ENCODE results near the gene RET. TPM values are rescaled to one million over a fixed set of nuclear protein-coding genes. Genes with fewer than 3 reads are reported as not detected.

The RET gene
- total and polyA plus RNA-seq, 2 of the 13 experiments (the other 11 are each of a cell fraction or from before 2014, with no cell fraction given): 0.02 TPM; not detected in 1

DNA sequence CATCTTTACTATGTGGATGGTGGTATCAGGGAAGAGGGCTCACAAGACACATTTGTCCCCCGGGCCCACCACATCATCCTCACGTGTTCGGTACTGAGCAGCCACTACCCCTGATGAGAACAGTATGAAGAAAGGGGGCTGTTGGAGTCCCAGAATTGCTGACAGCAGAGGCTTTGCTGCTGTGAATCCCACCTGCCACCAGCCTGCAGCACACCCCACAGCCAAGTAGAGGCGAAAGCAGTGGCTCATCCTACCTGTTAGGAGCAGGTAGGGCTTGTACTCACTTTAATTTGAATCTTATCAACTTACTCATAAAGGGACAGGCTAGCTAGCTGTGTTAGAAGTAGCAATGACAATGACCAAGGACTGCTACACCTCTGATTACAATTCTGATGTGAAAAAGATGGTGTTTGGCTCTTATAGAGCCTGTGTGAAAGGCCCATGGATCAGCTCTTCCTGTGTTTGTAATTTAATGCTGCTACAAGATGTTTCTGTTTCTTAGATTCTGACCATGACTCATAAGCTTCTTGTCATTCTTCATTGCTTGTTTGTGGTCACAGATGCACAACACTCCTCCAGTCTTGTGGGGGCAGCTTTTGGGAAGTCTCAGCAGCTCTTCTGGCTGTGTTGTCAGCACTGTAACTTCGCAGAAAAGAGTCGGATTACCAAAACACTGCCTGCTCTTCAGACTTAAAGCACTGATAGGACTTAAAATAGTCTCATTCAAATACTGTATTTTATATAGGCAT is 52.3 kb downstream of the RET start (continued):
- no peak for TF ChIP-seq ZNF101 (CRISPR knock-in tag; IDR thresholded peaks at IDR 0.05; ENCODE audit: borderline replicate concordance, low read depth)
- no peak for TF ChIP-seq ERF (CRISPR knock-in tag; IDR thresholded peaks at IDR 0.05)

DNA sequence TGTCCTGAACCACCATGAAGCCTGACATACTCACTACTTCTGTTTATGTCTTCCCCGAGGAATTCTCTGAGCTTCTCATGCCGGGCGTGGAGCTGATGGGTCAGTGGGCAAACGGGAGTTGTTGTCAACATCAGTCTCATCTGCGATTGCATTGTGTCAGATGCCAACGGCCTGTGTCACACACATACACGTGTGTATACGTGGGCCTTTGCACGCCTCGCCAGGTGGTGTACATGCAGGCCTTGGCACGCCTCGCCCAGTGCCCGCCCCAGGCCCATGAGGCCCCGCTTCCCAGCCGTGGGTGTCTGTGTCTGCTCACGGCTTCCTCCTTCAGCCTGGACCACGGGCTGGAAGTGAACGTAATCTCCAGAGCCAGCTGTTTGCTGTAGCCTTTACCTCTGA is 53.9 kb downstream of the RET start:
- 7% methylated on average over 4 of the region's 18 CpGs for WGBS (ENCODE audit: low lambda C conversion rate)
- no TSS peak for BruUV-seq (replicated peaks)
- no peaks in the 10 kb centered on the region for H3K79me2 ChIP-seq (ENCODE audit: insufficient read depth, low read length)
- DNase-seq (ENCODE audit: low spot score) (no peak), FAIRE-seq (no peak), ATAC-seq (no peak)
- ChIA-PET POLR2A (no interaction called here), CTCF (ENCODE audit: low intra/inter-chr PET ratio, low total read pairs) (no interaction called here)
- no peak overlapping the region for H3K4me3 ChIP-seq (replicated peaks in 1 of 3; ENCODE audit: insufficient read depth in 1 of 3, low read depth in 2 of 3, low read length in 3 of 3)
- no peaks in the 10 kb centered on the region for H3K4me1 ChIP-seq (ENCODE audit: insufficient read depth, low read length)
- no peak overlapping the region for H3K4me2 ChIP-seq (ENCODE audit: low read depth, low read length)
- no peaks in the 10 kb centered on the region for H3K9me3 ChIP-seq (ENCODE audit: low read length)
- H3K27me3 ChIP-seq (ENCODE audit: control insufficient read depth in 1 of 2, insufficient read depth in 2 of 2, low read length in 2 of 2): peaks cover 4 to 50% of the 10 kb centered on the region in 2 experiments
- no peaks in the 10 kb centered on the region for H4K20me1 ChIP-seq (ENCODE audit: insufficient read depth, low read length)
- no peak overlapping the region for H3K27ac ChIP-seq (ENCODE audit: extremely low read length, insufficient read depth, low read length)
- intact Hi-C loops (cut with micrococcal nuclease; ENCODE audit: unreplicated experiment) (no loop called here), in situ Hi-C loops (cut with HindIII; ENCODE audit: extremely low pct_ligation_motif_present, low pct_unique_long_range_greater_than_20kb) (no loop called here)
- H2AFZ ChIP-seq (ENCODE audit: low read length): no peak overlapping the region
- H3K36me3 ChIP-seq (replicated peaks in 1 of 2; ENCODE audit: control insufficient read depth in 1 of 2, insufficient read depth in 2 of 2, low read length in 2 of 2): no peaks in the 10 kb centered on the region
- no peak overlapping the region for H3K9ac ChIP-seq (ENCODE audit: insufficient read depth, low read depth, low read length)
- TF ChIP-seq MIXL1 (CRISPR knock-in tag; IDR thresholded peaks at IDR 0.05) (no peak), ZNF329 (CRISPR knock-in tag; IDR thresholded peaks at IDR 0.05; ENCODE audit: low read depth) (no peak), NFYB (CRISPR knock-in tag; IDR thresholded peaks at IDR 0.05) (no peak), ZNF777 (CRISPR knock-in tag; IDR thresholded peaks at IDR 0.05) (no peak), HNF4G (IDR thresholded peaks at IDR 0.05; ENCODE audit: borderline replicate concordance, low read depth, low read length) (no peak), HNF4G (CRISPR knock-in tag; IDR thresholded peaks at IDR 0.05; ENCODE audit: borderline replicate concordance, low read depth) (no peak), ZNF101 (CRISPR knock-in tag; IDR thresholded peaks at IDR 0.05; ENCODE audit: borderline replicate concordance, low read depth) (no peak), ZMYM2 (CRISPR knock-in tag; IDR thresholded peaks at IDR 0.05) (no peak), SOX5 (CRISPR knock-in tag; IDR thresholded peaks at IDR 0.05; ENCODE audit: borderline replicate concordance) (no peak), HMG20A (CRISPR knock-in tag; IDR thresholded peaks at IDR 0.05; ENCODE audit: borderline replicate concordance) (no peak), AHR (CRISPR knock-in tag; IDR thresholded peaks at IDR 0.05) (no peak), SNAI1 (CRISPR knock-in tag; IDR thresholded peaks at IDR 0.05; ENCODE audit: borderline replicate concordance) (no peak), ESRRA (CRISPR knock-in tag; IDR thresholded peaks at IDR 0.05; ENCODE audit: low read depth) (no peak), TGIF2 (CRISPR knock-in tag; IDR thresholded peaks at IDR 0.05) (no peak), ZNF33B (CRISPR knock-in tag; IDR thresholded peaks at IDR 0.05) (no peak), ZNF263 (CRISPR knock-in tag; IDR thresholded peaks at IDR 0.05) (no peak)
- TF ChIP-seq, protein P1, sequence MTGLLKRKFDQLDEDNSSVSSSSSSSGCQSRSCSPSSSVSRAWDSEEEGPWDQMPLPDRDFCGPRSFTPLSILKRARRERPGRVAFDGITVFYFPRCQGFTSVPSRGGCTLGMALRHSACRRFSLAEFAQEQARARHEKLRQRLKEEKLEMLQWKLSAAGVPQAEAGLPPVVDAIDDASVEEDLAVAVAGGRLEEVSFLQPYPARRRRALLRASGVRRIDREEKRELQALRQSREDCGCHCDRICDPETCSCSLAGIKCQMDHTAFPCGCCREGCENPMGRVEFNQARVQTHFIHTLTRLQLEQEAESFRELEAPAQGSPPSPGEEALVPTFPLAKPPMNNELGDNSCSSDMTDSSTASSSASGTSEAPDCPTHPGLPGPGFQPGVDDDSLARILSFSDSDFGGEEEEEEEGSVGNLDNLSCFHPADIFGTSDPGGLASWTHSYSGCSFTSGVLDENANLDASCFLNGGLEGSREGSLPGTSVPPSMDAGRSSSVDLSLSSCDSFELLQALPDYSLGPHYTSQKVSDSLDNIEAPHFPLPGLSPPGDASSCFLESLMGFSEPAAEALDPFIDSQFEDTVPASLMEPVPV (CRISPR knock-in tag; IDR thresholded peaks at IDR 0.05): no peak
- TF ChIP-seq, protein P2, sequence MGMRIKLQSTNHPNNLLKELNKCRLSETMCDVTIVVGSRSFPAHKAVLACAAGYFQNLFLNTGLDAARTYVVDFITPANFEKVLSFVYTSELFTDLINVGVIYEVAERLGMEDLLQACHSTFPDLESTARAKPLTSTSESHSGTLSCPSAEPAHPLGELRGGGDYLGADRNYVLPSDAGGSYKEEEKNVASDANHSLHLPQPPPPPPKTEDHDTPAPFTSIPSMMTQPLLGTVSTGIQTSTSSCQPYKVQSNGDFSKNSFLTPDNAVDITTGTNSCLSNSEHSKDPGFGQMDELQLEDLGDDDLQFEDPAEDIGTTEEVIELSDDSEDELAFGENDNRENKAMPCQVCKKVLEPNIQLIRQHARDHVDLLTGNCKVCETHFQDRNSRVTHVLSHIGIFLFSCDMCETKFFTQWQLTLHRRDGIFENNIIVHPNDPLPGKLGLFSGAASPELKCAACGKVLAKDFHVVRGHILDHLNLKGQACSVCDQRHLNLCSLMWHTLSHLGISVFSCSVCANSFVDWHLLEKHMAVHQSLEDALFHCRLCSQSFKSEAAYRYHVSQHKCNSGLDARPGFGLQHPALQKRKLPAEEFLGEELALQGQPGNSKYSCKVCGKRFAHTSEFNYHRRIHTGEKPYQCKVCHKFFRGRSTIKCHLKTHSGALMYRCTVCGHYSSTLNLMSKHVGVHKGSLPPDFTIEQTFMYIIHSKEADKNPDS (CRISPR knock-in tag; IDR thresholded peaks at IDR 0.05): no peak
- TF ChIP-seq, protein P3, sequence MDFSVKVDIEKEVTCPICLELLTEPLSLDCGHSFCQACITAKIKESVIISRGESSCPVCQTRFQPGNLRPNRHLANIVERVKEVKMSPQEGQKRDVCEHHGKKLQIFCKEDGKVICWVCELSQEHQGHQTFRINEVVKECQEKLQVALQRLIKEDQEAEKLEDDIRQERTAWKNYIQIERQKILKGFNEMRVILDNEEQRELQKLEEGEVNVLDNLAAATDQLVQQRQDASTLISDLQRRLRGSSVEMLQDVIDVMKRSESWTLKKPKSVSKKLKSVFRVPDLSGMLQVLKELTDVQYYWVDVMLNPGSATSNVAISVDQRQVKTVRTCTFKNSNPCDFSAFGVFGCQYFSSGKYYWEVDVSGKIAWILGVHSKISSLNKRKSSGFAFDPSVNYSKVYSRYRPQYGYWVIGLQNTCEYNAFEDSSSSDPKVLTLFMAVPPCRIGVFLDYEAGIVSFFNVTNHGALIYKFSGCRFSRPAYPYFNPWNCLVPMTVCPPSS (IDR thresholded peaks at IDR 0.05): no peak

Measured in HepG2 (cell line).